GM18502 (cell line): ENCODE measurements around the gene OXA1L.

Source experiments
- ATAC-seq: cut with Tn5 transposase; IDR thresholded peaks from one replicate; pipeline ENCODE4 v1.9.1; 2021; ENCODE audit warnings: mild to moderate bottlenecking; ENCODE audit not compliant: unreplicated experiment, poor library complexity

The OXA1L gene

GRCh38 chr14:22822016-22822570, 55.6 kb downstream of the OXA1L start:
- ATAC-seq: no peak
